Measurements from ENCODE around the gene NOXA1. TPM values are rescaled to one million over a fixed set of nuclear protein-coding genes. Genes with fewer than 3 reads are reported as not detected.

NOXA1 gene
- total RNA-seq, 4 donors from 2014 or later = 2.2 to 7.6 (median 4.0) TPM

- no peaks in the 10 kb centered on the region for H3K27me3 ChIP-seq
- H3K27ac ChIP-seq = no peak overlapping the region
- H3K4me1 ChIP-seq = peaks cover 58% of the 10 kb centered on the region
- TF ChIP-seq POLR2AphosphoS5 (IDR thresholded peaks at IDR 0.05) (no peak), POLR2A (IDR thresholded peaks at IDR 0.05) (no peak), EP300 (IDR thresholded peaks at IDR 0.05) (no peak)
- TF ChIP-seq, protein P1, sequence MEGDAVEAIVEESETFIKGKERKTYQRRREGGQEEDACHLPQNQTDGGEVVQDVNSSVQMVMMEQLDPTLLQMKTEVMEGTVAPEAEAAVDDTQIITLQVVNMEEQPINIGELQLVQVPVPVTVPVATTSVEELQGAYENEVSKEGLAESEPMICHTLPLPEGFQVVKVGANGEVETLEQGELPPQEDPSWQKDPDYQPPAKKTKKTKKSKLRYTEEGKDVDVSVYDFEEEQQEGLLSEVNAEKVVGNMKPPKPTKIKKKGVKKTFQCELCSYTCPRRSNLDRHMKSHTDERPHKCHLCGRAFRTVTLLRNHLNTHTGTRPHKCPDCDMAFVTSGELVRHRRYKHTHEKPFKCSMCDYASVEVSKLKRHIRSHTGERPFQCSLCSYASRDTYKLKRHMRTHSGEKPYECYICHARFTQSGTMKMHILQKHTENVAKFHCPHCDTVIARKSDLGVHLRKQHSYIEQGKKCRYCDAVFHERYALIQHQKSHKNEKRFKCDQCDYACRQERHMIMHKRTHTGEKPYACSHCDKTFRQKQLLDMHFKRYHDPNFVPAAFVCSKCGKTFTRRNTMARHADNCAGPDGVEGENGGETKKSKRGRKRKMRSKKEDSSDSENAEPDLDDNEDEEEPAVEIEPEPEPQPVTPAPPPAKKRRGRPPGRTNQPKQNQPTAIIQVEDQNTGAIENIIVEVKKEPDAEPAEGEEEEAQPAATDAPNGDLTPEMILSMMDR (IDR thresholded peaks at IDR 0.05) = no peak
- DNase-seq (ENCODE audit: low spot score in 2 of 2) = peak in 1 of 2 donors; percentile 67
- H3K9me3 ChIP-seq = no peaks in the 10 kb centered on the region
- WGBS = 88% methylated on average over 9 of the region's 10 CpGs
- no peak overlapping the region for H3K4me3 ChIP-seq
- H3K36me3 ChIP-seq = peaks cover 26% of the 10 kb centered on the region
These were observed 33.7 kb downstream of the NOXA1 start for GRCh38 chr9:137456864-137457405.

GRCh38 chr9:137457406-137458193 lies 34.4 kb downstream of the NOXA1 start:
- no peak overlapping the region for H3K27ac ChIP-seq
- no peaks in the 10 kb centered on the region for H3K27me3 ChIP-seq
- peaks cover 58% of the 10 kb centered on the region for H3K4me1 ChIP-seq
- TF ChIP-seq, protein P1 (IDR thresholded peaks at IDR 0.05) = no peak
- TF ChIP-seq EP300 (IDR thresholded peaks at IDR 0.05) (no peak), POLR2A (IDR thresholded peaks at IDR 0.05) (no peak)
- peaks cover 23% of the 10 kb centered on the region for H3K36me3 ChIP-seq
- 94% methylated on average over 5 of the region's 44 CpGs for WGBS
- peak overlapping the region; percentile 81 for H3K4me3 ChIP-seq
- H3K9me3 ChIP-seq = no peaks in the 10 kb centered on the region
- DNase-seq (ENCODE audit: low spot score in 2 of 2) = peak in 1 of 2 donors; percentile 70

GRCh38 chr9:137458194-137459151 lies 35.3 kb downstream of the NOXA1 start:
- Histone ChIP-seq H3K4me1 (peaks cover 53% of the 10 kb centered on the region), H3K4me3 (peak overlapping the region; percentile 81), H3K27ac (peak overlapping the region; percentile 72), H3K27me3 (no peaks in the 10 kb centered on the region), H3K36me3 (peaks cover 24% of the 10 kb centered on the region), H3K9me3 (no peaks in the 10 kb centered on the region)
- TF ChIP-seq POLR2AphosphoS5 (IDR thresholded peaks at IDR 0.05) = no peak
- TF ChIP-seq, protein P1 (IDR thresholded peaks at IDR 0.05) = no peak
- no peak for TF ChIP-seq EP300 (IDR thresholded peaks at IDR 0.05)
- no peak for TF ChIP-seq POLR2A (IDR thresholded peaks at IDR 0.05)
- DNase-seq (ENCODE audit: low spot score in 2 of 2) = peak in 1 of 2 donors; percentile 79
- WGBS = 31% methylated on average over 4 of the region's 88 CpGs

DNA sequence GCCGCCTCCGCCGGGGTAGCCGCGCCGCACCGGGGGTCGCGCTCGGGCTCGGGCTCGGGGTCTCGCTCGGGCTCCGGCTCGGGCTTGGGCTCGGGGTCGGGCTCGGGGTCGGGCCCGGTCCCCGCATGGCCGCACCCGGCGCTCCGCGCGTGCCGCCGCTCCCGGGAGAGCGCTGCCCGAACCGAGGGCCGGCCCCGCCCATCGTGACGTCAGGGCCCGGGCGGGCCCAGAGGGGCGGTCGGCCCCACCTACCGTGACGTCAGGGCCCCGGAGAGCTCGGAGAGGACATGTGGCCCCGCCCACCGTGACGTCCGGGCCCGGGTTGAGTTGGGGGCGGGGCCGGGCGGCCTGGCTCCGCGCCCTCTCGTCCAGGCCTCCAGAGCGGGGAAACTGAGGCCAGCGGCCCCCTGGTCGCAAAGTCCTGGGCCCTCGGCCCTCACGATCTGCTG lies 36.0 kb downstream of the NOXA1 start, which contains the start of gene NSMF:
TSS of gene NSMF (minus strand) at position 183 of the 449 bp plus-strand sequence. CDS start 232 bp downstream, outside the sequence.
- H3K4me1 ChIP-seq = peaks cover 51% of the 10 kb centered on the region
- H3K27ac ChIP-seq = peak within 1 kb of the TSS; percentile 72
- DNase-seq (ENCODE audit: low spot score in 2 of 2) = peak; percentile 95
- H3K4me3 ChIP-seq = peak within 1 kb of the TSS; percentile 81
- no peaks in the 10 kb centered on the region for H3K27me3 ChIP-seq
- no peaks in the 10 kb centered on the region for H3K9me3 ChIP-seq
- no CpG with 5 or more reads among the region's 62 CpGs for WGBS
- H3K36me3 ChIP-seq = peaks cover 29% of the 10 kb centered on the region
- TF ChIP-seq, protein P1 (IDR thresholded peaks at IDR 0.05) = no peak
- peak; percentile 57 to 71 for TF ChIP-seq POLR2A (IDR thresholded peaks at IDR 0.05)

Measured in suprapubic skin (tissue), 4 donors.